Measurements from ENCODE around the gene STAG1. TPM values are rescaled to one million over a fixed set of nuclear protein-coding genes. Genes with fewer than 3 reads are reported as not detected.
A peak's percentile ranks its signal among the peaks of the same experiment; 100 is the strongest.
"Not testable (repeated sequence)": the region's sequence is repeated elsewhere in the genome, so short reads cannot be mapped to it uniquely, and the experiment has no call there.

STAG1 gene
- total RNA-seq: 39.8 to 46.0 TPM (median 40.9 TPM) in 3 replicates
- long read RNA-seq, full-length matches to known transcripts: 30 of 45 reads
- long read RNA-seq, partial matches to known transcripts: 4 of 45 reads
- long read RNA-seq, other reads (novel, unspliced or antisense): 11 of 45 reads

GRCh38 chr3:136752172-136752421 lies at the start of gene STAG1:
Gene STAG1, minus strand, starts transcription at chr3:136752378. Its CDS starts 121,480 bp downstream, at chr3:136630898.
- peak within 1 kb of the TSS; percentile 81 for H3K4me3 Mint-ChIP-seq (ENCODE audit: unreplicated experiment)
- H3K36me3 Mint-ChIP-seq (ENCODE audit: low read depth): no peaks in the 10 kb centered on the region
- H3K9me3 Mint-ChIP-seq (ENCODE audit: low read depth): no peaks in the 10 kb centered on the region
- H3K27ac Mint-ChIP-seq (ENCODE audit: unreplicated experiment): peak within 1 kb of the TSS; percentile 99
- H3K4me1 Mint-ChIP-seq (ENCODE audit: low read depth): peaks cover 41% of the 10 kb centered on the region
- DNase-seq (ENCODE audit: low spot score): no peak
- TF ChIP-seq CTCF (IDR thresholded peaks at IDR 0.05): peak; percentile 99
- H3K27me3 Mint-ChIP-seq (ENCODE audit: low read depth): no peaks in the 10 kb centered on the region

DNA sequence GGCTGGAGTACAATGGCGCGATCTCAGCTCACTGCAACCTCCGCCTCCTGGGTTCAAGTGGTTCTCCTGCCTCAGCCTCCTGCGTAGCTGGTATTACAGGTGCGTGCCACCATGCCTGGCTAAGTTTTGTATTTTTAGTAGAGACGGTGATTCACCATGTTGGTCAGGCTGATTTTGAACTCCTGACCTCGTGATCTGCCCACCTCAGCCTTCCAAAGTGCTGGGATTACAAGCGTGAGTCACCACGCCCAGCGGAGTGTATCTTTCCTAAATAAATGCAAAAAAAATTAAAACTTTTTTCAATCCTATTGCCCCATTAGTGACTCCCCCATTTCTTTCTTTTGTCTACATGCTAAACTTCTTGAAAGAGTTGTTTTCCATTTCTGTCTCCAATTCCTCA lies 49.0 kb upstream of the STAG1 start:
- not testable (repeated sequence) for DNase-seq (ENCODE audit: low spot score); H3K36me3 Mint-ChIP-seq (ENCODE audit: low read depth); H3K9me3 Mint-ChIP-seq (ENCODE audit: low read depth)

GRCh38 chr3:136792556-136793330 lies 40.6 kb upstream of the STAG1 start:
- no peak for TF ChIP-seq CTCF (IDR thresholded peaks at IDR 0.05)
- no peak overlapping the region for H3K4me3 Mint-ChIP-seq (ENCODE audit: unreplicated experiment)
- H3K4me1 Mint-ChIP-seq (ENCODE audit: low read depth): no peaks in the 10 kb centered on the region
- no peaks in the 10 kb centered on the region for H3K36me3 Mint-ChIP-seq (ENCODE audit: low read depth)
- no peak overlapping the region for H3K27ac Mint-ChIP-seq (ENCODE audit: unreplicated experiment)
- DNase-seq (ENCODE audit: low spot score): no peak
- no peaks in the 10 kb centered on the region for H3K27me3 Mint-ChIP-seq (ENCODE audit: low read depth)
- no peaks in the 10 kb centered on the region for H3K9me3 Mint-ChIP-seq (ENCODE audit: low read depth)

More for the DNA sequence above, 49.0 kb upstream of the STAG1 start:
- H3K4me1 Mint-ChIP-seq (ENCODE audit: low read depth): peaks cover 19% of the 10 kb centered on the region
- H3K27ac Mint-ChIP-seq (ENCODE audit: unreplicated experiment); H3K27me3 Mint-ChIP-seq (ENCODE audit: low read depth); H3K4me3 Mint-ChIP-seq (ENCODE audit: unreplicated experiment): not testable (repeated sequence)

GRCh38 chr3:136790786-136791185 lies 38.6 kb upstream of the STAG1 start:
- no peak for DNase-seq (ENCODE audit: low spot score)
- TF ChIP-seq CTCF (IDR thresholded peaks at IDR 0.05): no peak
- Mint-ChIP-seq H3K27me3 (ENCODE audit: low read depth) (no peaks in the 10 kb centered on the region), H3K27ac (ENCODE audit: unreplicated experiment) (no peak overlapping the region), H3K4me1 (ENCODE audit: low read depth) (peaks cover 17% of the 10 kb centered on the region), H3K4me3 (ENCODE audit: unreplicated experiment) (no peak overlapping the region), H3K9me3 (ENCODE audit: low read depth) (no peaks in the 10 kb centered on the region), H3K36me3 (ENCODE audit: low read depth) (no peaks in the 10 kb centered on the region)

DNA sequence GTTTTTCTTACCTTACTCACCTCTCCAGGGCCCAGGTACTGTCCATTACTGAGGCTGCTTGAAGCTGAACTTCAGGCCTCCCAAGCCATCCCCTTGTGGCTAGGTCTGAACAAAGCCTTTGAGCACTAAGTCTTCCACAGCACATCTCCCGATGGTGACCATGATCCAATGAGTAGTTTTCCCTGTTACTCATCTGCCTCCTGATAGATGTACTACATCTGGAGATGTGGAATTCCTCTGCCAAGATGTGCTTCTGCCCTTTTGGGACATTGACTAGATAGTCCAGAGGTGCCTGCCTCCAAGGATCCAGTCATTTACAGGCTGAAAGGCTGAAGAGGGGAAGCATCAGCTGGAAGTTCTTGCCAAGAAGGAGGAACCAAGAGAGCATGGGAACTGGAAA lies 37.8 kb upstream of the STAG1 start:
- H3K4me3 Mint-ChIP-seq (ENCODE audit: unreplicated experiment): no peak overlapping the region
- no peak overlapping the region for H3K27ac Mint-ChIP-seq (ENCODE audit: unreplicated experiment)
- H3K27me3 Mint-ChIP-seq (ENCODE audit: low read depth): no peaks in the 10 kb centered on the region
- H3K4me1 Mint-ChIP-seq (ENCODE audit: low read depth): peaks cover 17% of the 10 kb centered on the region
- H3K36me3 Mint-ChIP-seq (ENCODE audit: low read depth): no peaks in the 10 kb centered on the region
- TF ChIP-seq CTCF (IDR thresholded peaks at IDR 0.05): no peak
- H3K9me3 Mint-ChIP-seq (ENCODE audit: low read depth): no peaks in the 10 kb centered on the region
- DNase-seq (ENCODE audit: low spot score): no peak

DNA sequence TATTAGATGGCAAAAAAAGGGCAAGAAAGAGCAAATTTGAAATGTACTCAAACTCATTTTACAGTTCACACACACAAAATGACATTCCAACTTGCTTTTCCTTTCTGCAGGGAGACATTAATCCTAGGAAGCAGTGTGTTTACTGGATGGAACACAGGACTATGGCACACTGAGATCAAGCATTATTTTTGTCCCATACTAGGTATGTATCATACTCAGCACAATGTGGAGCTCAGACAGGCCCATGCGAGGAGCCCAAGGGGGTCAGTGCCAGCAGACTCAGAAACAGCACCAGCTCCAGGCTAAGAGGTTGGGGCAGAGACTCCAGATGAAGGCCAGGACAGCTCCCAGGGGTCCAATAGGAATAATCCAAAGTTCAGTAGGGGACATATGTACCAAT lies 36.0 kb upstream of the STAG1 start:
- H3K27ac Mint-ChIP-seq (ENCODE audit: unreplicated experiment): no peak overlapping the region
- H3K36me3 Mint-ChIP-seq (ENCODE audit: low read depth): no peaks in the 10 kb centered on the region
- no peaks in the 10 kb centered on the region for H3K27me3 Mint-ChIP-seq (ENCODE audit: low read depth)
- H3K9me3 Mint-ChIP-seq (ENCODE audit: low read depth): no peaks in the 10 kb centered on the region
- TF ChIP-seq CTCF (IDR thresholded peaks at IDR 0.05): no peak
- no peak for DNase-seq (ENCODE audit: low spot score)
- no peak overlapping the region for H3K4me3 Mint-ChIP-seq (ENCODE audit: unreplicated experiment)
- H3K4me1 Mint-ChIP-seq (ENCODE audit: low read depth): peaks cover 25% of the 10 kb centered on the region

Measured in chondrocyte (in vitro differentiated cells).